Panc1 (cell line): ENCODE measurements around the gene ERO1B. TPM values are rescaled to one million over a fixed set of nuclear protein-coding genes. Genes with fewer than 3 reads are reported as not detected.

Experiments
- ATAC-seq: fragments of 200-7000 bp; cut with Tn5 transposase; 2 replicates; pipeline ENCODE4 v1.9.1; 2020; ENCODE audit warnings: mild to moderate bottlenecking, moderate library complexity
- BruUV-seq: library from RNA; stranded (reverse); fragments of 400-500 nt; replicated peaks from 2 replicates; lab custom pipeline; 2021; lab: Mats Ljungman, UMichigan
- CTCF ChIA-PET: fragments of 300-600 bp; sonication (Branson Sonifier 250); formaldehyde crosslinking; loops from one replicate; lab custom pipeline; 2022; ENCODE audit warnings: antibody characterized with exemption; lab: Charles Lee
- POLR2A ChIA-PET: fragments of 300-600 bp; sonication (Branson Sonifier 250); formaldehyde crosslinking; loops from one replicate; lab custom pipeline; 2022; ENCODE audit warnings: antibody characterized with exemption; lab: Charles Lee
- DNase-seq: peaks from one replicate; pipeline ENCODE4 v3.0.0-alpha.2; 2010; ENCODE audit warnings: low read depth, low spot score
- H3K27ac ChIP-seq: 2 replicates; pipeline ENCODE4 v1.5.1; 2011; ENCODE audit warnings: mild to moderate bottlenecking, low read length, inconsistent platforms
- H3K27me3 ChIP-seq: fragments of 200-500 bp; sonication (Bioruptor generic); 2 replicates; pipeline ENCODE4 v1.6.0; 2014; ENCODE audit warnings: low read length, inconsistent platforms; ENCODE audit not compliant: control insufficient read depth, insufficient read depth
- H3K36me3 ChIP-seq: fragments of 200-500 bp; sonication (Bioruptor generic); 2 replicates; pipeline ENCODE4 v1.5.1; 2014; ENCODE audit warnings: inconsistent platforms, mild to moderate bottlenecking, low read length, moderate library complexity; ENCODE audit not compliant: control insufficient read depth, insufficient read depth
- H3K4me1 ChIP-seq: 2 replicates; pipeline ENCODE4 v1.5.1; 2011; ENCODE audit warnings: inconsistent platforms, mild to moderate bottlenecking, low read length, moderate library complexity; ENCODE audit not compliant: control insufficient read depth, insufficient read depth
- H3K4me3 ChIP-seq, 2 experiments: 2 replicates each; pipeline ENCODE4 v1.5.1; 2011 to 2012; ENCODE audit warnings: low read depth in 2 of 2, low read length in 2 of 2, mild to moderate bottlenecking in 2 of 2, inconsistent platforms in 1 of 2, moderate library complexity in 1 of 2
- H3K9me3 ChIP-seq: fragments of 200-500 bp; sonication (Bioruptor generic); 2 replicates; pipeline ENCODE4 v1.5.1; 2014; ENCODE audit warnings: low read depth, mild to moderate bottlenecking, inconsistent platforms, low read length, moderate library complexity; ENCODE audit not compliant: control insufficient read depth, insufficient read depth
- CTCF ChIP-seq: fragments of 450-650 bp; IDR thresholded peaks from 2 replicates; pipeline ENCODE4 v1.5.1; 2017; ENCODE audit warnings: mild to moderate bottlenecking
- POLR2AphosphoS5 ChIP-seq: IDR thresholded peaks from 2 replicates; pipeline ENCODE4 v1.6.1; 2012; ENCODE audit warnings: mild to moderate bottlenecking, low read depth, low read length, moderate library complexity
- SIN3A ChIP-seq: IDR thresholded peaks from 2 replicates; pipeline ENCODE4 v1.6.1; 2012; ENCODE audit warnings: low read depth, mild to moderate bottlenecking, low read length, moderate library complexity, borderline replicate concordance; ENCODE audit not compliant: insufficient read depth
- TCF7L2 ChIP-seq: IDR thresholded peaks from 2 replicates; pipeline ENCODE4 v1.6.1; 2011; ENCODE audit warnings: mild to moderate bottlenecking, low read depth, low read length, inconsistent platforms
- in situ Hi-C: cut with HindIII; loops from 2 replicates; pipeline ENCODE4 v1.10.0; 2016; ENCODE audit warnings: low sequenced_read_pairs, low pct_unique_long_range_greater_than_20kb
- intact Hi-C: fragments of 100-400 bp; cut with micrococcal nuclease; formaldehyde crosslinking; loops from one replicate; pipeline ENCODE4 v1.10.0; 2022; ENCODE audit not compliant: unreplicated experiment
- total RNA-seq: library from RNA; stranded (reverse); gene quantifications from one replicate; pipeline ENCODE4 v1.2.1, GENCODE V29; 2021; ENCODE audit not compliant: unreplicated experiment
- TF ChIP-seq, protein P1 (sequence below), 2 experiments: IDR thresholded peaks; 2 replicates each; pipeline ENCODE4 v1.6.1; 2011 to 2012; ENCODE audit warnings: low read depth in 2 of 2, control low read depth in 1 of 2, low read length in 1 of 2, mild to moderate bottlenecking in 1 of 2, moderate library complexity in 1 of 2; ENCODE audit not compliant: insufficient read depth in 1 of 2

Gene ERO1B
- total RNA-seq, 1 experiment from 2014 or later, result 19.9 TPM

DNA sequence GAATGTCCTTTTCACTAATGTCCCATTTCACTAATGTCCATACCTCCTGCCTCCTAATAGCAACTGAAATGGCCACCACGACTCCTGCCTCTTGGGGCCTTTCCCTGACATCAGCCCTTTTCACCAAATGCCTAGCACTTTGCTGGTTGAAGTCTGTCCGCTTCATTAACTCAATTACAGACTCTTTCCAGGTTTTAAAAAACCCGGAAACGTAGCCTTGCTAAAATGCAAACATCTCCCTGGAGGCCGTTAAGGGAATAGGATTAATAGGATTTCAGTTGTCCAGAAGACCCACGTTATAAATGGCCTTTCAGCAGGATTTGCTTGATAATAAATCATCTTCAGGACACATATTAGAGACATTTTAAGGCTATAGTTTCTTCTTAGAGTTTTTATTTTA is 25.7 kb upstream of the ERO1B start:
- TF ChIP-seq CTCF, result no peak
- no peak for TF ChIP-seq TCF7L2
- no peak for TF ChIP-seq SIN3A
- TF ChIP-seq POLR2AphosphoS5, result no peak
- TF ChIP-seq, protein P1, sequence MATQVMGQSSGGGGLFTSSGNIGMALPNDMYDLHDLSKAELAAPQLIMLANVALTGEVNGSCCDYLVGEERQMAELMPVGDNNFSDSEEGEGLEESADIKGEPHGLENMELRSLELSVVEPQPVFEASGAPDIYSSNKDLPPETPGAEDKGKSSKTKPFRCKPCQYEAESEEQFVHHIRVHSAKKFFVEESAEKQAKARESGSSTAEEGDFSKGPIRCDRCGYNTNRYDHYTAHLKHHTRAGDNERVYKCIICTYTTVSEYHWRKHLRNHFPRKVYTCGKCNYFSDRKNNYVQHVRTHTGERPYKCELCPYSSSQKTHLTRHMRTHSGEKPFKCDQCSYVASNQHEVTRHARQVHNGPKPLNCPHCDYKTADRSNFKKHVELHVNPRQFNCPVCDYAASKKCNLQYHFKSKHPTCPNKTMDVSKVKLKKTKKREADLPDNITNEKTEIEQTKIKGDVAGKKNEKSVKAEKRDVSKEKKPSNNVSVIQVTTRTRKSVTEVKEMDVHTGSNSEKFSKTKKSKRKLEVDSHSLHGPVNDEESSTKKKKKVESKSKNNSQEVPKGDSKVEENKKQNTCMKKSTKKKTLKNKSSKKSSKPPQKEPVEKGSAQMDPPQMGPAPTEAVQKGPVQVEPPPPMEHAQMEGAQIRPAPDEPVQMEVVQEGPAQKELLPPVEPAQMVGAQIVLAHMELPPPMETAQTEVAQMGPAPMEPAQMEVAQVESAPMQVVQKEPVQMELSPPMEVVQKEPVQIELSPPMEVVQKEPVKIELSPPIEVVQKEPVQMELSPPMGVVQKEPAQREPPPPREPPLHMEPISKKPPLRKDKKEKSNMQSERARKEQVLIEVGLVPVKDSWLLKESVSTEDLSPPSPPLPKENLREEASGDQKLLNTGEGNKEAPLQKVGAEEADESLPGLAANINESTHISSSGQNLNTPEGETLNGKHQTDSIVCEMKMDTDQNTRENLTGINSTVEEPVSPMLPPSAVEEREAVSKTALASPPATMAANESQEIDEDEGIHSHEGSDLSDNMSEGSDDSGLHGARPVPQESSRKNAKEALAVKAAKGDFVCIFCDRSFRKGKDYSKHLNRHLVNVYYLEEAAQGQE (IDR thresholded peaks at IDR 0.05; ENCODE audit: insufficient read depth in 1 of 2, low read depth in 2 of 2, low read length in 1 of 2), result no peak
- no peaks in the 10 kb centered on the region for H3K9me3 ChIP-seq
- H3K36me3 ChIP-seq, result no peaks in the 10 kb centered on the region
- no peak overlapping the region; the same call in 1 of the 2 replicates for H3K27ac ChIP-seq
- ATAC-seq (no peak), DNase-seq (no peak)
- H3K4me3 ChIP-seq, result no peak overlapping the region
- no TSS peak for BruUV-seq
- in situ Hi-C loops, result no loop called here
- intact Hi-C loops, result no loop called here
- POLR2A ChIA-PET, result no interaction called here
- no peaks in the 10 kb centered on the region for H3K27me3 ChIP-seq
- CTCF ChIA-PET, result no interaction called here
- peaks cover 8% of the 10 kb centered on the region; the same call in 1 of the 2 replicates for H3K4me1 ChIP-seq

DNA sequence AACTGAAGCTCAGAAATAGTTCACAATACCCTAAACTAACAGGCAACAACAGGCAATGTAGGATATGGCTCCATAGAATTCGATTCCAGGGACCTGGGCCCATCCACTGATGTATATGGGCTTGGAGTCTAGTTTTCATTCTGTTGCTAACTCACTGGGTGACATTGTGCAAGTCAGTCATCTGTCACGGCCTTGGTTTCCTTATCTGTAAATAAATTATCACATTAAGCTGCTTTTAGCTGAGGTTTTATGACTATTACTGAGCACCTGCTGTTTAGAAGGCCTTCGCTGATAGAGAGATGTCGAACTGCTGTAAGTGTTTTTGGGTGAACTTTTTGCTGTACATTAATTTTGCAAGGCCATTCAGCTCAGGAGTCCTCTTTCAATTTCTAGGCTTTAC is 22.9 kb upstream of the ERO1B start:
- DNase-seq, result no peak
- Histone ChIP-seq H3K27ac (no peak overlapping the region), H3K4me1 (peaks cover 5% of the 10 kb centered on the region; the same call in 1 of the 2 replicates), H3K27me3 (no peaks in the 10 kb centered on the region), H3K36me3 (no peaks in the 10 kb centered on the region), H3K4me3 (no peak overlapping the region), H3K9me3 (no peaks in the 10 kb centered on the region)
- no peak for ATAC-seq
- intact Hi-C loops (no loop called here), in situ Hi-C loops (no loop called here)
- POLR2A ChIA-PET, result no interaction called here
- no peak for TF ChIP-seq TCF7L2
- TF ChIP-seq SIN3A, result no peak
- TF ChIP-seq, protein P1 (IDR thresholded peaks at IDR 0.05; ENCODE audit: insufficient read depth in 1 of 2, low read depth in 2 of 2, low read length in 1 of 2), result no peak
- no peak for TF ChIP-seq POLR2AphosphoS5
- no peak for TF ChIP-seq CTCF
- CTCF ChIA-PET, result no interaction called here
- BruUV-seq, result no TSS peak
